Nephron progenitor cell (in vitro differentiated cells): ENCODE data around the gene MAPKAPK3.

Experiments
- DNase-seq: peaks from one replicate; pipeline ENCODE4 v3.0.0; 2021
- H3K27ac Mint-ChIP-seq: 2 replicates; pipeline ENCODE4 v1.8.0; 2021; ENCODE audit warnings: mild to moderate bottlenecking, moderate library complexity, mixed read lengths
- H3K27me3 Mint-ChIP-seq: 2 replicates; pipeline ENCODE4 v1.8.0; 2021; ENCODE audit warnings: mild to moderate bottlenecking, low read depth, mixed read lengths; ENCODE audit not compliant: poor library complexity
- H3K36me3 Mint-ChIP-seq: 2 replicates; pipeline ENCODE4 v1.8.0; 2021; ENCODE audit warnings: low read depth, mixed read lengths
- H3K4me1 Mint-ChIP-seq: 2 replicates; pipeline ENCODE4 v1.8.0; 2021; ENCODE audit warnings: mixed read lengths
- H3K4me3 Mint-ChIP-seq: 2 replicates; pipeline ENCODE4 v1.8.0; 2021; ENCODE audit warnings: mild to moderate bottlenecking, moderate library complexity, mixed read lengths
- H3K9me3 Mint-ChIP-seq: 2 replicates; pipeline ENCODE4 v1.8.0; 2021; ENCODE audit warnings: mild to moderate bottlenecking, moderate library complexity, mixed read lengths
- TF ChIP-seq, protein P1 (sequence below): fragments of 200-600 bp; sonication (generic); IDR thresholded peaks from 2 replicates; pipeline ENCODE4 v1.5.0; 2021; ENCODE audit warnings: antibody characterized with exemption

MAPKAPK3 gene

DNA sequence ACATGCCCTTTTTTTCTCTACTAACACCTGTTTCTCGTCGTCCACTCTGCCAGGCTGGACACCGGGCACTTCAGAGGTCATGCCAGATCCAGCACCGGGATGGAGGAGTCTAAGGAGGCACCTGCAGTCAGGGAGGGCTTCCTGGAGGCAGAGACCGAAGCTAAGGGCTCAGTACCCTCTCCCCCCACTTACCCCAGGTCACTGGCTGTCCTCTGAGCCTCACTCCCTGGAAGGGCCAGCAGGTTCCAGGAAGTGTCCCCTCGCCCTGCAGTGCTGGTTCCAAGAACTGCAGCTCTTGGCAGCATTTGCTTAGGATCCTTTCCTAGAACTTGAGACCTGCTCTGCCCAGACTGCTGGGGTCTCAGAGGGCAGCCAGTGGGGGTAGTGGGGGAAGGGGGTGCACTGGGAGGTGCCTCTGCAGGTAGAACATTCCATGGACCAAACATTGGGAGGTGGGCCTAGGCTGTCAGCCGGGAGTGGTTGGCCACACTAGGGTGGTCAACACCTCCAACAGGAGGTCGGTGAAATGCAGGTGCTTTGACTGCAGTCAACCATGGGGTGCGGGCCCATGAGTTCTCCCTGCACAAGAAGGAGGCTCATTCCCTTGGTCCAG, 16.7 kb upstream of the MAPKAPK3 start:
- Mint-ChIP-seq H3K27me3 (peaks cover 8% of the 10 kb centered on the region), H3K36me3 (no peaks in the 10 kb centered on the region), H3K4me1 (peaks cover 28% of the 10 kb centered on the region), H3K4me3 (no peak overlapping the region), H3K27ac (no peak overlapping the region), H3K9me3 (no peaks in the 10 kb centered on the region)
- DNase-seq, result no peak
- TF ChIP-seq, protein P1, sequence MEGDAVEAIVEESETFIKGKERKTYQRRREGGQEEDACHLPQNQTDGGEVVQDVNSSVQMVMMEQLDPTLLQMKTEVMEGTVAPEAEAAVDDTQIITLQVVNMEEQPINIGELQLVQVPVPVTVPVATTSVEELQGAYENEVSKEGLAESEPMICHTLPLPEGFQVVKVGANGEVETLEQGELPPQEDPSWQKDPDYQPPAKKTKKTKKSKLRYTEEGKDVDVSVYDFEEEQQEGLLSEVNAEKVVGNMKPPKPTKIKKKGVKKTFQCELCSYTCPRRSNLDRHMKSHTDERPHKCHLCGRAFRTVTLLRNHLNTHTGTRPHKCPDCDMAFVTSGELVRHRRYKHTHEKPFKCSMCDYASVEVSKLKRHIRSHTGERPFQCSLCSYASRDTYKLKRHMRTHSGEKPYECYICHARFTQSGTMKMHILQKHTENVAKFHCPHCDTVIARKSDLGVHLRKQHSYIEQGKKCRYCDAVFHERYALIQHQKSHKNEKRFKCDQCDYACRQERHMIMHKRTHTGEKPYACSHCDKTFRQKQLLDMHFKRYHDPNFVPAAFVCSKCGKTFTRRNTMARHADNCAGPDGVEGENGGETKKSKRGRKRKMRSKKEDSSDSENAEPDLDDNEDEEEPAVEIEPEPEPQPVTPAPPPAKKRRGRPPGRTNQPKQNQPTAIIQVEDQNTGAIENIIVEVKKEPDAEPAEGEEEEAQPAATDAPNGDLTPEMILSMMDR, result no peak

DNA sequence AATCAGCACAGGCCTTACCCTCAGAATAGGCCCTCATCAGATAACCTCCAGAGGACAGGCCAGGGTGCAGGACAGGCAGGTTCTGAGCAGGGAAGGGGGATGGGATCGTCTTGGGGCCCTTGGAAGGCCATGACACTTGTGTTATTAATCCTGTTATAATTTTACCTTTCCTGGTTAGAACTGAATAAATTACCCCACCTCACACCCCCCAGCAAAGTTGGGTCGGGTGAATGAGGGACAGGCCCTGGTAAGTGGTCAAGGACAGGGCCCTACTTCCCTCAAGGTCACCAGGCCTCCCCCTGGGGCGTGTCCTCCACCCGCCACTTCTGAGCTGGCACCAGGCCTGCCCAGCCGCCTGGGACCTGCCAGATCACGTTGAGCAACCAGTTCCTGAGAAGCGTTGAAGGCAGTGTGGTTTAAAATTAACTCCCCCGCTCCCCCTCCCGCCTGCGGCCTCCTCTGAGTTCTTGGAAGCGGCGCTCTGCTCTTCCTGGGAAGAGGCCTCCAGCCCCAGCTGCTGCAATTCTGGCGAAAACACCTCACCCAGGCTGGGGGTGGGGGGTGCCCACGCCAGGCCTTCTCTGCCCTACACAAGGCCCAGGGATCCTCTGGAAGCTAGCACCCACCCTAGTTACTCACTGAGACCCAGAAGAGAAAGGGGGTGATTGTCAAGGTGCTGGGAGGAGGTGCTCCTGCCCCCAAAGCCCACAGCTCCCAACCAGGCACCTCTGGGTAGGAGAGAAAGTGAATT, 15.9 kb upstream of the MAPKAPK3 start:
- H3K4me1 Mint-ChIP-seq, result peaks cover 28% of the 10 kb centered on the region
- H3K36me3 Mint-ChIP-seq, result no peaks in the 10 kb centered on the region
- H3K4me3 Mint-ChIP-seq, result no peak overlapping the region
- H3K27ac Mint-ChIP-seq, result peak overlapping the region; percentile 97
- peak; percentile 29 for DNase-seq
- peaks cover 8% of the 10 kb centered on the region for H3K27me3 Mint-ChIP-seq
- H3K9me3 Mint-ChIP-seq, result no peaks in the 10 kb centered on the region
- TF ChIP-seq, protein P1, result no peak

DNA sequence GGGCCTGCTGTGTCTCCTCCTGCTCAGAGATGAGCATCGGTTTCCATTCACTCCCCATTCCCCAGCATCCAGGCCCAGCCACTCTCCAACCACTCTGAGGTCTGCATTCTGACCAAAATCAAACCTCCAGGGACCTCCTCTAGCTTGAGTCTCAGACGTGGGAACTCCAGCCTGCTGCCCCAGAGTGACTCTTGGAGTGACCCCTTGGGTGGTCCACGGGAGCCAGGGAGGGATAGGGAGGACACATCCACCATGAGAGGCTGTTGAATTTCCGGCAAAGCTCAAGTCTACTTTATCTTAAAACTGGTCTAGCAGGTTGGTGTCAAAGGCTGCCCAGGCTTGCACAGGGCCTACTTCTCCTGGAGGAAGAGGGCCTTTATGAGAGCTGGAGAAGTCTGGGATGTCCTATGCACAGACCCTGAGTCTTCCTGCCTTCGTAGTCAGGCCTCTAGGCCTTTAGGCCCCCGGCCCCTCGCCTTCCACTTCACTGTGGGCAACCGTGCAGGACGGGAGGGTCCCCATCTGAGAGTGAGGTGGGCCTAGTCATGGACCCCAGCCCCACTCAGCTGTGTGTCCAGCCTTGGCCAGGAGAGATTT, 14.3 kb upstream of the MAPKAPK3 start:
- DNase-seq, result no peak
- no peaks in the 10 kb centered on the region for H3K9me3 Mint-ChIP-seq
- peaks cover 5% of the 10 kb centered on the region for H3K27me3 Mint-ChIP-seq
- peaks cover 28% of the 10 kb centered on the region for H3K4me1 Mint-ChIP-seq
- peak overlapping the region; percentile 14 for H3K4me3 Mint-ChIP-seq
- H3K36me3 Mint-ChIP-seq, result no peaks in the 10 kb centered on the region
- H3K27ac Mint-ChIP-seq, result peak overlapping the region; percentile 81
- TF ChIP-seq, protein P1, result no peak

DNA sequence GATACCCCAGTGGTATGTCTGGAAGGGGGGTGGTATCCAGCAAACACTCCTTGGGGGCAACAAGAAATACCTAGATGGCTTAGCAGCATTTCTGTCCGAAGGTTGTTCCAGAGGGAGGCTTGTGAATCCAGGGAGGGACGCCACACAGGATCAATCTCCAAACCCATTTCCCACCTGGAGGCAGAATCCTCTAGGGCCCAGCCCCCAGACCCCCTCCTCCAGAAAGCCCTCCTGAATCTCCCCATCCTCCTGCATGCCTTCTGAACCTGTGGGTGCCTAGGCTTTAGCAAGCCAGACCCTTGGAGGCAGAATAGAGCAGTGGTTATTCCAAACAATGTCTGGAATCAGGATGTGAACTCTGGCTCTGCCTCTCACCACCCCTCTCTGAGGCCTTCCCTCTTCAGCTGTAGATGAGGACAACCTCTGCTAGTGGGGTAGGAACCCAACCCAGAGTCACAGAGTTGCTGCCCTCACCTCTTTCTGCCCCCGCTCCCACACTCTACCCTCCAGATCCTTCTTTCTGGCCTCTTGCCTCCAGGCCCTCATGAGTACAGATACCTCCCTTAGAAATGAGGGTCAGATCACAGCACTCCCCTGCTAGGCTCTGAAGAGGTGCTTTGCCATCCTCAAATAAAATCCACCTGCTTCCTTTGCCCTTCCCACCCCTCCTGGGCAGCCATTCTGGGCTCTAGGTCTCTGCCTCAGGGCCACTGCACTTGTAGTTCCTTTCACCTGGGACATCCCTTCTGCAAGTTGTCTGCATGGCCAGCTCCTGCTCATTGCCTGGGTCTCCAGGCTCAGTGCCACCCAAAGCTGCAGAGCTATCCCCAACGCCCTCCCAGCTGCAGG, 13.5 kb upstream of the MAPKAPK3 start:
- DNase-seq, result no peak
- TF ChIP-seq, protein P1, result no peak
- peaks cover 5% of the 10 kb centered on the region for H3K27me3 Mint-ChIP-seq
- no peak overlapping the region for H3K4me3 Mint-ChIP-seq
- peak overlapping the region; percentile 9 for H3K27ac Mint-ChIP-seq
- peaks cover 28% of the 10 kb centered on the region for H3K4me1 Mint-ChIP-seq
- no peaks in the 10 kb centered on the region for H3K9me3 Mint-ChIP-seq
- H3K36me3 Mint-ChIP-seq, result no peaks in the 10 kb centered on the region

DNA sequence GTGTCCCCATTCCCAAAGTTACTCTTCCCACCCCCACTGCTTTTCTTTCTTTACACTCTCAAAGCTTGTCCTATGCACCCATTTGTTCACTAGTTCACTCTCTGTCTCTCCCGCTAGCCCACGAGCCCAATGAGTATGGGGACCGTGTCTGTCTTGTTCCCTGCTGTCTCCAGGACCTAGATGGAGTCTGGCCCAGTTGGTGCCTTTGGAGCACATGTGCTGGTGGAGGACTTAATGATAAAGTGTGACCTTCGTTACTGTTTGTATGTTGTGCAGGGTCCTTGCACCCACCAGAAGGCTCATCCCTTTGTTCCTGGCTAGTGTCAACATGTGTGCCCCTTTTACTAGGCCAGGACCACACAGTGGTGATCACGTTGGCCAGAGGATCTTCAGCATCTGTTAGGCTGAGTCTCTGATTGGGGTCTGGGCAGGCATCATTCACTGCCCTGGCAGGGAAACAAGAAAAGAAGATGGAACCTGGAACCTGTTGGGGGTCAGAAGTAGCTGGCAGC, 12.8 kb upstream of the MAPKAPK3 start:
- TF ChIP-seq, protein P1, result no peak
- Mint-ChIP-seq H3K36me3 (no peaks in the 10 kb centered on the region), H3K4me1 (peaks cover 29% of the 10 kb centered on the region), H3K4me3 (no peak overlapping the region), H3K27me3 (peaks cover 7% of the 10 kb centered on the region), H3K27ac (peak overlapping the region; percentile 9), H3K9me3 (no peaks in the 10 kb centered on the region)
- no peak for DNase-seq
